Astrocyte (in vitro differentiated cells and primary cell): ENCODE results near the gene CROCC2. TPM values are rescaled to one million over a fixed set of nuclear protein-coding genes. Genes with fewer than 3 reads are reported as not detected.

Experiments
- DNase-seq: peaks from one replicate; pipeline ENCODE4 v3.0.0-alpha.2; 2010; ENCODE audit warnings: low read depth
- FAIRE-seq: peaks from 2 replicates; lab custom pipeline; 2011; peaks lifted over from hg19 to GRCh38; lab: Jason Lieb, UNC
- H2AFZ ChIP-seq: 2 replicates; pipeline ENCODE4 v1.6.0; 2012; ENCODE audit warnings: low read depth, low read length, inconsistent platforms
- H3K27ac ChIP-seq: 2 replicates; pipeline ENCODE4 v1.5.1; 2011; ENCODE audit warnings: low read depth, low read length, inconsistent platforms
- H3K27me3 ChIP-seq: 2 replicates; pipeline ENCODE4 v1.6.0; 2011; ENCODE audit warnings: low read length, inconsistent platforms; ENCODE audit not compliant: insufficient read depth
- H3K36me3 ChIP-seq: 2 replicates; pipeline ENCODE4 v1.5.1; 2011; ENCODE audit warnings: low read length, inconsistent platforms; ENCODE audit not compliant: insufficient read depth
- H3K4me1 ChIP-seq: 2 replicates; pipeline ENCODE4 v1.5.1; 2011; ENCODE audit warnings: low read length, inconsistent platforms; ENCODE audit not compliant: insufficient read depth
- H3K4me2 ChIP-seq: 2 replicates; pipeline ENCODE4 v1.6.0; 2012; ENCODE audit warnings: low read length, inconsistent platforms
- H3K4me3 ChIP-seq: 2 replicates; pipeline ENCODE4 v1.5.1; 2011; ENCODE audit warnings: low read depth, mild to moderate bottlenecking, low read length, inconsistent platforms; ENCODE audit not compliant: insufficient read depth
- H3K79me2 ChIP-seq: 2 replicates; pipeline ENCODE4 v1.6.0; 2012; ENCODE audit warnings: mild to moderate bottlenecking, low read length, inconsistent platforms; ENCODE audit not compliant: insufficient read depth
- H3K9ac ChIP-seq: 2 replicates; pipeline ENCODE4 v1.6.0; 2012; ENCODE audit warnings: mild to moderate bottlenecking, low read length, inconsistent platforms
- H3K9me3 ChIP-seq: 2 replicates; pipeline ENCODE4 v1.5.1; 2012; ENCODE audit warnings: low read depth, mild to moderate bottlenecking, low read length, inconsistent platforms; ENCODE audit not compliant: insufficient read depth
- H4K20me1 ChIP-seq: 2 replicates; pipeline ENCODE4 v1.6.0; 2012; ENCODE audit warnings: low read length, inconsistent platforms; ENCODE audit not compliant: insufficient read depth
- H3K27ac Mint-ChIP-seq: one replicate; pipeline ENCODE4 v1.8.0; 2021; ENCODE audit warnings: mild to moderate bottlenecking, mixed read lengths; ENCODE audit not compliant: unreplicated experiment
- H3K27me3 Mint-ChIP-seq: one replicate; pipeline ENCODE4 v1.8.0; 2021; ENCODE audit warnings: low read depth, mixed read lengths; ENCODE audit not compliant: unreplicated experiment
- H3K36me3 Mint-ChIP-seq: one replicate; pipeline ENCODE4 v1.8.0; 2021; ENCODE audit warnings: low read depth, mixed read lengths; ENCODE audit not compliant: unreplicated experiment
- H3K4me1 Mint-ChIP-seq: one replicate; pipeline ENCODE4 v1.8.0; 2021; ENCODE audit warnings: low read depth, mixed read lengths; ENCODE audit not compliant: unreplicated experiment
- H3K4me3 Mint-ChIP-seq: one replicate; pipeline ENCODE4 v1.8.0; 2021; ENCODE audit warnings: mild to moderate bottlenecking, moderate library complexity, mixed read lengths; ENCODE audit not compliant: unreplicated experiment
- H3K9me3 Mint-ChIP-seq: one replicate; pipeline ENCODE4 v1.8.0; 2021; ENCODE audit warnings: mild to moderate bottlenecking, mixed read lengths; ENCODE audit not compliant: unreplicated experiment
- CTCF ChIP-seq: IDR thresholded peaks from 2 replicates; pipeline ENCODE4 v1.5.1; 2011; ENCODE audit warnings: low read depth, mild to moderate bottlenecking, inconsistent platforms, low read length, moderate library complexity; ENCODE audit not compliant: insufficient read depth
- EZH2 ChIP-seq: IDR thresholded peaks from 2 replicates; pipeline ENCODE4 v1.6.1; 2012; ENCODE audit warnings: mild to moderate bottlenecking, low read length, inconsistent platforms; ENCODE audit not compliant: insufficient read depth
- total RNA-seq: library from RNA; stranded (reverse); gene quantifications from 2 replicates; pipeline ENCODE4 v1.2.1, GENCODE V29; 2021

The CROCC2 gene
- total RNA-seq, 1 donor from 2014 or later: not detected

GRCh38 chr2:240946654-240947053 lies 40.5 kb downstream of the CROCC2 start:
- no peak overlapping the region for H3K9ac ChIP-seq
- TF ChIP-seq EZH2 (no peak), CTCF (no peak)
- no peak overlapping the region for H3K4me3 ChIP-seq
- Mint-ChIP-seq H3K4me3 (no peak overlapping the region), H3K4me1 (no peaks in the 10 kb centered on the region), H3K36me3 (no peaks in the 10 kb centered on the region), H3K27ac (no peak overlapping the region), H3K27me3 (peaks cover 30% of the 10 kb centered on the region), H3K9me3 (peaks cover under 1% of the 10 kb centered on the region)
- peaks cover 8% of the 10 kb centered on the region for H3K27me3 ChIP-seq
- no peaks in the 10 kb centered on the region for H3K79me2 ChIP-seq
- no peak overlapping the region for H3K27ac ChIP-seq
- peaks cover 2% of the 10 kb centered on the region for H3K9me3 ChIP-seq
- FAIRE-seq (no peak), DNase-seq (no peak)
- H3K4me2 ChIP-seq: no peak overlapping the region
- no peaks in the 10 kb centered on the region for H3K4me1 ChIP-seq
- no peaks in the 10 kb centered on the region for H3K36me3 ChIP-seq
- no peaks in the 10 kb centered on the region for H4K20me1 ChIP-seq
- no peak overlapping the region for H2AFZ ChIP-seq

- H3K9ac ChIP-seq: no peak overlapping the region
- peaks cover 5% of the 10 kb centered on the region for H3K27me3 ChIP-seq
- H3K79me2 ChIP-seq: no peaks in the 10 kb centered on the region
- H3K27me3 Mint-ChIP-seq: peaks cover 30% of the 10 kb centered on the region
- no peak overlapping the region for H2AFZ ChIP-seq
- no peak overlapping the region for H3K4me2 ChIP-seq
- no peak overlapping the region for H3K27ac ChIP-seq
- no peak overlapping the region for H3K4me3 Mint-ChIP-seq
- no peak overlapping the region for H3K27ac Mint-ChIP-seq
- no peaks in the 10 kb centered on the region for H3K9me3 Mint-ChIP-seq
- no peak overlapping the region for H3K4me3 ChIP-seq
- TF ChIP-seq CTCF (no peak), EZH2 (no peak)
- H3K9me3 ChIP-seq: no peaks in the 10 kb centered on the region
- no peaks in the 10 kb centered on the region for H4K20me1 ChIP-seq
- H3K36me3 Mint-ChIP-seq: no peaks in the 10 kb centered on the region
- H3K36me3 ChIP-seq: no peaks in the 10 kb centered on the region
- H3K4me1 Mint-ChIP-seq: no peaks in the 10 kb centered on the region
- no peak for DNase-seq
- FAIRE-seq: no peak
- no peaks in the 10 kb centered on the region for H3K4me1 ChIP-seq
Observed at GRCh38 chr2:240947176-240947575, 41.0 kb downstream of the CROCC2 start.

- Mint-ChIP-seq H3K36me3 (no peaks in the 10 kb centered on the region), H3K4me1 (no peaks in the 10 kb centered on the region), H3K27me3 (peaks cover 28% of the 10 kb centered on the region), H3K4me3 (no peak overlapping the region), H3K27ac (no peak overlapping the region), H3K9me3 (no peaks in the 10 kb centered on the region)
- no peaks in the 10 kb centered on the region for H3K9me3 ChIP-seq
- H3K9ac ChIP-seq: no peak overlapping the region
- H3K4me1 ChIP-seq: no peaks in the 10 kb centered on the region
- H3K4me3 ChIP-seq: no peak overlapping the region
- H3K27ac ChIP-seq: no peak overlapping the region
- FAIRE-seq (no peak), DNase-seq (no peak)
- H2AFZ ChIP-seq: no peak overlapping the region
- no peaks in the 10 kb centered on the region for H3K79me2 ChIP-seq
- TF ChIP-seq CTCF (no peak), EZH2 (no peak)
- H4K20me1 ChIP-seq: no peaks in the 10 kb centered on the region
- no peak overlapping the region for H3K4me2 ChIP-seq
- no peaks in the 10 kb centered on the region for H3K36me3 ChIP-seq
- H3K27me3 ChIP-seq: peaks cover 7% of the 10 kb centered on the region
Observed at GRCh38 chr2:240947607-240948006, 41.5 kb downstream of the CROCC2 start.
